GM21447 (cell line): ENCODE data around the gene PTPRN2.

ENCODE experiments used
- ATAC-seq: cut with Tn5 transposase; IDR thresholded peaks from one replicate; pipeline ENCODE4 v1.9.1; 2021; ENCODE audit not compliant: unreplicated experiment

Gene PTPRN2

GRCh38 chr7:157617401-157617800 lies 970.2 kb downstream of the PTPRN2 start:
- ATAC-seq = no peak

- ATAC-seq = no peak
Observed at GRCh38 chr7:157616931-157617330, 970.7 kb downstream of the PTPRN2 start.

- no peak for ATAC-seq
Observed at GRCh38 chr7:157616426-157616825, 971.2 kb downstream of the PTPRN2 start.

GRCh38 chr7:157615852-157616251 lies 971.8 kb downstream of the PTPRN2 start:
- no peak for ATAC-seq

- ATAC-seq = no peak
Observed at GRCh38 chr7:157615101-157615817, 972.4 kb downstream of the PTPRN2 start.

DNA sequence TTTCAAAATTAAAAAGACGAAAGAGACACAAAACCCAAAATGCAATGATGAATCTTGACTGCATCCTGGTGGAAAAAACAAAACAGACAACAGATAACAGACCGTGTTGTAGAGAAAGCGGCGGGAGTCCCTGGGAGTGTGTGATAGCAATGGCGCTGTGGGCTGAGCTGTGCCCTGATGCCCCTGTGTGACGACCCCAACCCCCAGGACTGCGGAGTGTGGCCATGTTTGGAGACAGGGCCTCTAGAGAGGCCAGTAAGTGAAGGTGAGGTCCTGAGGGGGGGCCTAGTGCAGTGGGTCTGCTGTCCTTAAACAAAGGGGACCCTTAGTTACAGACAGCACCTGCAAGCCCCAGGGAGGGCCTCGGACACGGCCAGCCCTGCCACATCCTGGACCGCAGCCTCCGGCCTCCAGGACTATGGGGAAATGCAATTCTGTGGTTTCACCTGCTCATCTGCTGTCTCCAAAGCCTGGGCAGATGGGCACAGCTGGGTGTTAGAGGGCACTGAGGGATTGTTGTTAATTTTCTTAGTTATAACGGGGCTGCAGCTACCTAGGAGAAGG lies 973.1 kb downstream of the PTPRN2 start:
- no peak for ATAC-seq

DNA sequence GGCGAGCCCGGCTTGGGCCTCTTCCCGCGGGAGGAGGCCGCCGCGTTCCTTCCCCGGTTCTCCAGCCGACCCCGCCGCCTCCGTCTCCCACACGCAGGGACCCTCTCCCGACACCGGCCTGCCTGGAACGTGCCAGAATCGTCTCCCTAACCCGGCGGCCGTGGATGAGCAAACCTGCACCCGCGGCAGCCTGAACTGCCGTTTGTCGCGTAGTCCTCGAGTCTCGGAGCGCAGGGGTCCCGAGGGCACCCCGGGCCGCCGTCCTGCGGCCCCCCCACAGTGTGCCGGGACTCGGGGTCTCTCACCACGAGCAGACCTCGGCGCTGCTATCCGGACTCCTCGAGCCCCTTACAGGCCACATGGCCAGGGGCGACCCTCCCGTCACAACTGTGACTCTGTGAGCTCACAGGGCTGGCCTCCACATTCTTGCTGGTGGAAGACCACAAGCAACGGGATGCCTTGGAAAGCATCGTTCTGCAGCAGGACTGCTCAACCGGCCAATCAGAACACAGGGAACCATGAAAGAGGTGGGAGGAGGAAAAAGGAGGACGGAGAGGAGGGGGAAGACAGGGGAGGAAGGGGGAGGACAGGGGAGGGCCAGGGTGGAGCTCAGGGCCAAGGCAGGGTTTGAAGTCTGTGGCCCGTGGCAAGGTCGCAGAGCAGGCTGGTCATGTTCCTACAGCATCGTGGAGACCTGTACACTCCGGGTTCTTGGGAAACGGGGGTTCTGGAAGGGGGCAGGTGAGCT lies 973.9 kb downstream of the PTPRN2 start:
- no peak for ATAC-seq

DNA sequence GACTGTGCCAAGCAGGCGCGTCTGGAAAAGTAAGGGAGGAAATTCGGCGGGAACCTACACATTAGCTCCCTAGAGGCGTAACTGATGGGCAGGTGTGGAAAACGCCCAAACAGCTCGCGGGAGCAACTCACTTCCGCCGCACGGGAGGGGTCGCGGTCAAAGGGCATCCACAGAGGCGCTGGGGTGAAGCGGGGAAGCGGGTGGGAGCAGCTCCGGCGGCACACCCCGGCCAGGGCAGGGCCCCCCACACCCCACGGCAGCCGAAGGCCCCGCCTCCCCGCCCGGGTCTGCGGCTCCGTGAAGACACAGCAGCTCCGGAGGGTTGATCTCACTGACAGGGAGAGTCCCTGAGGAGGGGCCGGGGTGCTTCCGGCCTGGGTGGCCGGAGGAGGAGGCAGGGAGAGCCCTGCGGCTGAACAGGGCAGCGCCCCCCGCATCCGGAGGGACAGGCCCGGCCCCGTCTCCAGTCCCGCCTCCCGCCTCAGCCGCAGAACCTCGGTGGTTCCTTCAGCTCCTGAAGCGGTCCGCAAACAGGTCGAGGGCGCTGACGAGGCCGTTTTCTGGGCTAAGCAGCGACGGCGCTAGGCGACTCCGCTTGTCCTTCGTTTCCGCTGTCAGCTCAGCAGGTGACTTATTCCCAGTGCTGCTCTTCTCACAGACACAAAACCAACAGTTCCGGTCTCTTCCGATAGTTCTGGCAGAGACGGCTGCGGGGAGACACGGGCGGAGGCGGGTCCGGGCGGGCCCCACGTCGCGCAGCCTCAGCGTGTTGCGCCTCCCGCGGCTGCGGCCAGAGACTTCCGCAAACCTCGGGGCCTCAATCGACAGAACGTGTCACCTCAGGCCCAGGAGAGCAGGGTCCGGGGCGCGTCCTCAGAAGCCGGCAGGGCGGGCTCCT lies 974.7 kb downstream of the PTPRN2 start:
- ATAC-seq = peak; percentile 66

DNA sequence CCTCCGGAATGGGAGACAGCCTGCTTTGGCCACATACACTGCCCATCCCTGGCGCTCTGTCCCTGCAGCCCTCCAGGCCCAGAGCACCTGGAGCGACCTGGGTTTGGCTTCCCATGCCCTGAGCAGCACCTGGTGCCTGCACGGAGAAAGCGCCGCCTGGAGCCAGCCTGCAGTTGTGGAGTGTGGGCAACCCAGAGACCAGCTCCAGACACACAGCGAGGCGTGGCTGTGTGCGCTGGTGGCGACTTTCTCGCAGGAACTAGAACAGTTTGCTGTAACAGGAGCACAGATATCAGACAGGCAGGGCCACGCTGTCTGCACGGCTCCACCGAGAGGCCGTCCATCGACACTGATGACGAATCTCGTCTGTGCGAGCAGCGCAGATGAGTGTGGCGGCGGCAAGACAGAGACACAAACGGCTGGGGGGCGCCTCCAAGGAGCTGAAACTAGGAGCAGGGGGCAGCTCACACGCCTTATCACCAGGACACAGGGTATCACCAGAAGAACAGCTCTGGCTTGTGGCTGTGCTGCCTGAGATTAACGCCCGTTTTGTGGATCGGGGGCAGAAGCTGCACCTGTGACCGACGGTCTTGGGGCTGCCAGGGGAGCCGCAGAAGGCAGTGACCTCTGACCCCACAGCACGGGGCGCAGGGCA lies 975.5 kb downstream of the PTPRN2 start:
- no peak for ATAC-seq

DNA sequence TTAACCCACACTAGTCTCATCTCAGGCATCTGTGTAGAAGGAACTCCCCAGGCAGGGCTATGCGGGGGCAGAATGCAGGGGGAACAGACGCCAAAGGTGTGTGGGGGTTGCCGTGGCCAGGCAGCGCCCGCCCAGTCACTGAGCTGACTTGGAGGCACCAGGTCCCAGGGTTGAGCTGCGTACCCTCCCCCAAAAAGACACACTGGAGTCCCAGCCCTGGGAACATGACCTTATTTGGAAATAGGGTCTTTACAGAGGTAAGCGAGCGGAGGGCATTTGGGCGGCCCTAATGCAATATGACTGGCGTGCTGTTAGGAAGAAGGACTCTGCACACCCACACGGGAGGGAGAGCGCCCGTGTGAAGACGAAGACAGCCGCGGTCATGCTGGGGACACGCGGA lies 976.3 kb downstream of the PTPRN2 start:
- ATAC-seq = no peak

DNA sequence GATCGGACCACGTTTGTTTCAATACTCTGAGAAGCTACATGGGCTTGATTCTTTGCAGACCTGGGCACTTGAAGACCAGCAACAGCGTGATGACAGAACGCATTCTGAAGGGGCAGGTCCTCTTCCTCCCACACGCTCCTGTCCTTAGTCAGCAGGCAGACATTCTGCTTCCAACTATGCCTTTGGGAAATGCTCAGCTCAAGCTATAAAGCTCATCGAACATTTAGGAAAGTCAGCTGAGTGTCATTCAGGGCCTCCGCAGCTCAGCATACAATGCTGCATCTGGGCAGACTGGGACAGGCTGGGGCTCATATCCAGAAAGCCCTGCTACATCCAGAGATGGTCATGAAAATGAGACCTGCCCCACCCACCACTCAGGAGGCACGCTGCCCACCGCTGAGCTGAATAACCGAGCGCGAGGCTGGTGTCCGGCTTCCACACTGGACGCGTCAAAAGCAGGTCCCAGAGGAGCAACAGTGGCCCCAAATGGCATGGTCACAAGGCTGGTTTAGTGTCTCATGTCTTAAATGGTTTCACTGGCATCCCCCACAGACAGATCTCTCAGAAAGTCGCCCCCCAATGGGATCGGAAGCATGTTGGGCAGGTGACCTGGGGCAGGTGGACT lies 976.8 kb downstream of the PTPRN2 start:
- ATAC-seq = no peak

DNA sequence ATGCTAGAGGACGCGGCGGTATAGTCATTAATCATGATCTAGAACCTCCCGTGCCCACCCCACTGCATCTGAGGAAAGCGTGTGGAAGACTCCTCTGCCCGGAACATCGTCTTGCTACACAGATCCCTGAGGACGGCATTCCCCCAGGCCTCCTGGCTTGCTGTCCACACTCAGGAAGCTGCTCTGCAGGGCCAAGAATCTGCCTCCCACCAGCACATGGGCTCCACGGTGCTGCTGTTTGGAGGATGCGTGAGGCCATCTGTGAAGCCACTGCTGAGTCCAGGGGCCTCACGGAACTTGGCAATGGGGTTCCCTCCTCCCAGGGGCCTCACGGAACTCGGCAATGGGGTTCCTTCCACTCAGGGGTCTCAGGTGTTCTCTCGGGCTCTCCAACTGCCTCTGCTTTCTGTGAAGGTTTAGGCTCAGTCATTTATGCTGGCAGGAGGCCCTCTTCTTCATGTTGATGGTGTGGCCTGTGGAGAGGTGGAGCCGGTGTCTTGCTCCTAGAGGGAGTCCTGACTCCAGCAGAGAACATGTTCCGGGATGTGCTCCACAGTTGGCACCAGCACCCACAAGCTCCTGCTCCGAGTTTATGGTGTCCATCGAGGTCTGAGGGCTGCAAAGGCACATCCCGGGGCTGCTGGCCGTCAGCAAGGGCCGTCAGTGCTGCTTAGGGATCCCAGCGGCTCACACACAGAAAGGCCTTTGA lies 977.5 kb downstream of the PTPRN2 start:
- ATAC-seq = no peak

DNA sequence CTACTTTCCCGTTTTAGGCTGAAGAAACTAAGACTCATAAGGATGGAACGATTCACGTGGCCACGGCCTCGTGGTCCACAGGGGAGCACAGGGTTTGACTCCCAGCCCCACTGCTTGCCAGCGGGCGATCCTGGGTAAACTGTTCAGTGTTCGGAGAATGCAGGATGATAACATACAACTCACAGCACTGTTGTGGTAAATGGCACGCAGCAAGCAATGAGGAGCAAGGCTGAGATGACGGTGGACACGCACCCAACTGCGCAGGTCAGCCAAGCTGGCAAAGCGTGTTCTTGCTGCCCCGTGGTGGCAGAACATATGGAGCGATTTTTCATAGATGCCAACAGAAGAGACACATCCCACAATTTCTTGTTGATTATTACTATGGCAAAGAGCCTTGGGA lies 978.1 kb downstream of the PTPRN2 start:
- no peak for ATAC-seq

DNA sequence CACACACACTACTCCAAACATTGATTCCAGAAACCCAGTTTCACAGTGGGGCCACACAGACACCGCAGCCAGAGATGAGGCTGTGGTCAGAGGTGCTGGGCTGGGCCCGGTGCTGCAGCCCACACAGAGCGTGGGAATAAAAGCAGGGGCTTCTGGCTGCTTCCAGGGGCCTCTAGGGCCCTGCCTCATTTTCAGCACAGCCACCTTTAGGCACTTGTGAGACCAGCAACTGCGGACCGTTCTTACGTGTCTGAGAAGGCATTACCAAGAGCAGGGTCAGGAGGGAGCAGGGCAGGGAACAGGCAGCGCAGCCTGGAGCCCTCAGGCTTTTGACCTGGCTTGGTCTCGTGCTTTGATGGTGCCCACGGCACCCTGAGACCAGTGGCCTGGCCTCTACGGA lies 980.4 kb downstream of the PTPRN2 start:
- no peak for ATAC-seq

DNA sequence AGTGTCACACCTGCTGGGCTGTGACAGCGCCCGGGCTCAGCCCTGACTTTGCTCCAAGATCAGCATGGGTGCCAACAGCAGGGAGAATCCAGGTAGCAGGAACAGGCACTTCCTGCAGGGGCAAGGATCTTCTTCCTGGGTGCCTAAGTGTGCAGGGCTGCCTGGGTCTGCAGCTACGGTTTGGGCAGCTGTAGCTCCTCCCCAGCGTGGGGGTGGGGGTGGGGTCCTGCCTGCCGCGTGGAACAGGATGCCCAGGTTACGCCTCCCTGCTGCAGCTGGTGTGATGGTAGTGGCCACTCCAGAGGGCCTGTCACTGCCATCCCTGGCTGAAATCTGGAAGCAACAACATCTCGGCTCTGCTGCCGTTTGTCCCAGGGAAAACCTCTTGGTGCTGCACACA lies 981.5 kb downstream of the PTPRN2 start:
- no peak for ATAC-seq

- ATAC-seq = no peak
Observed at GRCh38 chr7:157605638-157606037, 982.0 kb downstream of the PTPRN2 start.

- ATAC-seq = no peak
Observed at GRCh38 chr7:157604661-157605381, 982.8 kb downstream of the PTPRN2 start.

DNA sequence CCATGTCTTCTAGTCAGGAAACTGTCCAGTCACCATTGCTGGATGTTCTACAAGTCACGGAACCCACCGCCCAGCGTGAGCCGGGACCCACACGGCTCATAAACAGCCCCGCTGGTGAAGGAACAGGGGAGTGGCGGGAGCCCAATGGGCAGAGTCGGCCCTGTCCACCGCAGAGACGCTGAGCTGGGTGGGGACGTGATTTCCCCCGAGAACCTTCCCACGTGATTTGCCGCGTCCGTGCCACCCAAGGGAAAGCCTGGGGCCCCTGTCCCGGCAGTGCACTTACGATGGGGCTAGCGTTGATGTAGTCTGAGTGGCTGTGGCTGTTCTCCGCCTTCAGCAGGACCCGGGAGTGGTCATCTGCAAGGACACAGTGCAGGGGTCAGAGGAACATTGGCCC lies 983.9 kb downstream of the PTPRN2 start:
- no peak for ATAC-seq

GRCh38 chr7:157603005-157603404 lies 984.6 kb downstream of the PTPRN2 start:
- ATAC-seq = no peak
